ENCODE data around the gene ECT2L. TPM values are rescaled to one million over a fixed set of nuclear protein-coding genes. Genes with fewer than 3 reads are reported as not detected.

ECT2L gene
- polyA plus RNA-seq, 3 donors: not detected

- no peak overlapping the region for H3K27ac ChIP-seq (ENCODE audit: low read depth in 1 of 2, low read length in 2 of 2)
- no peak overlapping the region for H2AFZ ChIP-seq (ENCODE audit: insufficient read depth, low read depth, low read length, poor library complexity, severe bottlenecking)
- Mint-ChIP-seq H3K27me3 (ENCODE audit: low read depth in 3 of 3) (peaks cover 1 to 2% (median 2%) of the 10 kb centered on the region in 3 donors), H3K4me3 (no peak overlapping the region), H3K4me1 (no peaks in the 10 kb centered on the region), H3K27ac (no peak overlapping the region), H3K9me3 (peaks cover 0 to 4% (median 0%) of the 10 kb centered on the region in 7 donors), H3K36me3 (no peaks in the 10 kb centered on the region)
- no peaks in the 10 kb centered on the region for H3K27me3 ChIP-seq (ENCODE audit: control insufficient read depth in 2 of 2, insufficient read depth in 2 of 2, low read length in 2 of 2)
- no peak overlapping the region for H3K4me2 ChIP-seq (replicated peaks; ENCODE audit: extremely low read depth, low read length, poor library complexity, severe bottlenecking)
- no peaks in the 10 kb centered on the region for H3K4me1 ChIP-seq (ENCODE audit: control insufficient read depth in 1 of 2, insufficient read depth in 2 of 2, low read length in 2 of 2)
- no peaks in the 10 kb centered on the region for H3K36me3 ChIP-seq (replicated peaks in 1 of 2; ENCODE audit: control insufficient read depth in 1 of 2, insufficient read depth in 2 of 2, low read length in 2 of 2)
- WGBS (ENCODE audit: insufficient coverage): 100% methylated on average over 1 of the region's 6 CpGs
- no peaks in the 10 kb centered on the region for H3K79me2 ChIP-seq (ENCODE audit: insufficient read depth, low read length)
- H3K9ac ChIP-seq (ENCODE audit: insufficient read depth, low read length, poor library complexity, severe bottlenecking): no peak overlapping the region
- no peak for DNase-seq
- H3K4me3 ChIP-seq (replicated peaks in 1 of 3; ENCODE audit: low read depth in 2 of 3, low read length in 3 of 3): no peak overlapping the region
- no peaks in the 10 kb centered on the region for H3K9me3 ChIP-seq (replicated peaks in 1 of 2; ENCODE audit: control insufficient read depth in 1 of 2, insufficient read depth in 1 of 2, low read length in 2 of 2)
- no peaks in the 10 kb centered on the region for H4K20me1 ChIP-seq (ENCODE audit: insufficient read depth, low read length)
- intact Hi-C loops (cut with micrococcal nuclease): no loop called here
- TF ChIP-seq CTCF (IDR thresholded peaks at IDR 0.05): no peak
Measured at GRCh38 chr6:138865480-138866109, 69.7 kb downstream of the ECT2L start.

- Mint-ChIP-seq H3K9me3 (no peaks in the 10 kb centered on the region), H3K27me3 (ENCODE audit: low read depth in 3 of 3) (peaks cover 1 to 2% (median 2%) of the 10 kb centered on the region in 3 donors), H3K36me3 (no peaks in the 10 kb centered on the region), H3K4me3 (no peak overlapping the region), H3K4me1 (no peaks in the 10 kb centered on the region), H3K27ac (no peak overlapping the region)
- DNase-seq: no peak
- Histone ChIP-seq H3K4me3 (replicated peaks in 1 of 3; ENCODE audit: low read depth in 2 of 3, low read length in 3 of 3) (no peak overlapping the region), H2AFZ (ENCODE audit: insufficient read depth, low read depth, low read length, poor library complexity, severe bottlenecking) (no peak overlapping the region), H3K9ac (ENCODE audit: insufficient read depth, low read length, poor library complexity, severe bottlenecking) (no peak overlapping the region), H3K9me3 (replicated peaks in 1 of 2; ENCODE audit: control insufficient read depth in 1 of 2, insufficient read depth in 1 of 2, low read length in 2 of 2) (no peaks in the 10 kb centered on the region), H3K36me3 (replicated peaks in 1 of 2; ENCODE audit: control insufficient read depth in 1 of 2, insufficient read depth in 2 of 2, low read length in 2 of 2) (no peaks in the 10 kb centered on the region), H4K20me1 (ENCODE audit: insufficient read depth, low read length) (no peaks in the 10 kb centered on the region), H3K79me2 (ENCODE audit: insufficient read depth, low read length) (no peaks in the 10 kb centered on the region), H3K4me1 (ENCODE audit: control insufficient read depth in 1 of 2, insufficient read depth in 2 of 2, low read length in 2 of 2) (no peaks in the 10 kb centered on the region), H3K4me2 (replicated peaks; ENCODE audit: extremely low read depth, low read length, poor library complexity, severe bottlenecking) (no peak overlapping the region), H3K27me3 (ENCODE audit: control insufficient read depth in 2 of 2, insufficient read depth in 2 of 2, low read length in 2 of 2) (no peaks in the 10 kb centered on the region), H3K27ac (ENCODE audit: low read depth in 1 of 2, low read length in 2 of 2) (no peak overlapping the region)
- no peak for TF ChIP-seq CTCF (IDR thresholded peaks at IDR 0.05)
- intact Hi-C loops (cut with micrococcal nuclease): no loop called here
Measured at GRCh38 chr6:138868181-138868580, 72.3 kb downstream of the ECT2L start.
